Measurements from ENCODE around the gene EDIL3.

DNA sequence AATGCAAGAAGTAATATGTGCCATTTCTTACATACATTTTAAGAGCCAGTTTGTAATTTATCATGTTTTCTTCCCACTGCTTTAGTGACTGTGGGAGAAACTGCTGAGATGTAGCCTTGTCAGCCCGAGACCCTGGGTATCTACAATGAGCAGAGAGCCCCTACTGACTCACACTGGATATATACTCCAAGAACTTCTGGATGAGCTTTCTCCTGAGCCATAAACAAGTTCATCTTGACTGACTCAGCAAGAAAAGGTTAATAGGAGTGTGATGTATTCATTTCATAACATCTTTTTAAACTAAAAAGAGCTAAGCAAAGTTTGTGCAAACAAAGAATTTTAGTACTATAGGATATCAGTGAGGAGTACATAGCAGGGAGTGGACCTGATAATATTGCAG is 182.5 kb downstream of the EDIL3 start:
- TF ChIP-seq, protein P1, sequence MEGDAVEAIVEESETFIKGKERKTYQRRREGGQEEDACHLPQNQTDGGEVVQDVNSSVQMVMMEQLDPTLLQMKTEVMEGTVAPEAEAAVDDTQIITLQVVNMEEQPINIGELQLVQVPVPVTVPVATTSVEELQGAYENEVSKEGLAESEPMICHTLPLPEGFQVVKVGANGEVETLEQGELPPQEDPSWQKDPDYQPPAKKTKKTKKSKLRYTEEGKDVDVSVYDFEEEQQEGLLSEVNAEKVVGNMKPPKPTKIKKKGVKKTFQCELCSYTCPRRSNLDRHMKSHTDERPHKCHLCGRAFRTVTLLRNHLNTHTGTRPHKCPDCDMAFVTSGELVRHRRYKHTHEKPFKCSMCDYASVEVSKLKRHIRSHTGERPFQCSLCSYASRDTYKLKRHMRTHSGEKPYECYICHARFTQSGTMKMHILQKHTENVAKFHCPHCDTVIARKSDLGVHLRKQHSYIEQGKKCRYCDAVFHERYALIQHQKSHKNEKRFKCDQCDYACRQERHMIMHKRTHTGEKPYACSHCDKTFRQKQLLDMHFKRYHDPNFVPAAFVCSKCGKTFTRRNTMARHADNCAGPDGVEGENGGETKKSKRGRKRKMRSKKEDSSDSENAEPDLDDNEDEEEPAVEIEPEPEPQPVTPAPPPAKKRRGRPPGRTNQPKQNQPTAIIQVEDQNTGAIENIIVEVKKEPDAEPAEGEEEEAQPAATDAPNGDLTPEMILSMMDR (IDR thresholded peaks at IDR 0.05): no peak
- TF ChIP-seq POLR2A (IDR thresholded peaks at IDR 0.05) (no peak), POLR2AphosphoS5 (IDR thresholded peaks at IDR 0.05) (no peak), EP300 (IDR thresholded peaks at IDR 0.05) (no peak)

All from suprapubic skin (tissue), 4 donors.